IMR-90 (cell line): ENCODE results near the gene CDH9. TPM values are rescaled to one million over a fixed set of nuclear protein-coding genes. Genes with fewer than 3 reads are reported as not detected.

Experiments
- ATAC-seq: fragments of 200-7000 bp; cut with Tn5 transposase; 2 replicates; pipeline ENCODE4 v1.9.1; 2020; ENCODE audit warnings: low read depth, mild to moderate bottlenecking, moderate library complexity
- BruUV-seq: library from RNA; stranded (reverse); fragments of 400-500 nt; replicated peaks from 2 replicates; lab custom pipeline; 2021; lab: Mats Ljungman, UMichigan
- CTCF ChIA-PET: fragments of 300-600 bp; formaldehyde crosslinking; extraction: SDS; loops from one replicate; lab custom pipeline; 2021; ENCODE audit warnings: antibody characterized with exemption; lab: Yijun Ruan, JAX
- POLR2A ChIA-PET: fragments of 300-600 bp; sonication (Branson Sonifier 250); formaldehyde crosslinking; loops from one replicate; lab custom pipeline; 2022; ENCODE audit warnings: antibody characterized with exemption; ENCODE audit not compliant: unreplicated experiment; lab: Charles Lee
- DNase-seq: peaks from one replicate; pipeline ENCODE4 v3.0.0; 2013
- H2AFZ ChIP-seq: replicated peaks from 2 replicates; pipeline ENCODE3; 2013; ENCODE audit warnings: low read length, mild to moderate bottlenecking; ENCODE audit not compliant: poor library complexity
- H2AK5ac ChIP-seq: 2 replicates; pipeline ENCODE4 v1.6.1; 2013; ENCODE audit warnings: low read depth, low read length, inconsistent platforms
- H2AK9ac ChIP-seq: replicated peaks from 2 replicates; pipeline ENCODE3; 2013; ENCODE audit warnings: mild to moderate bottlenecking, low read depth, low read length, moderate library complexity; ENCODE audit not compliant: poor library complexity
- H2BK120ac ChIP-seq: 2 replicates; pipeline ENCODE4 v1.6.1; 2013; ENCODE audit warnings: low read depth, low read length, inconsistent platforms
- H2BK15ac ChIP-seq: 3 replicates; pipeline ENCODE4 v1.6.1; 2013; ENCODE audit warnings: low read depth, low read length, inconsistent platforms
- H2BK20ac ChIP-seq: 2 replicates; pipeline ENCODE4 v1.6.1; 2013; ENCODE audit warnings: low read depth, mild to moderate bottlenecking, inconsistent platforms, low read length, moderate library complexity
- H2BK5ac ChIP-seq: 2 replicates; pipeline ENCODE4 v1.6.1; 2013; ENCODE audit warnings: mild to moderate bottlenecking, low read depth, low read length, inconsistent platforms; ENCODE audit not compliant: poor library complexity, severe bottlenecking
- H3K14ac ChIP-seq: replicated peaks from 2 replicates; pipeline ENCODE4 v1.6.1; 2013; ENCODE audit warnings: low read depth, low read length, inconsistent platforms
- H3K18ac ChIP-seq: 2 replicates; pipeline ENCODE4 v1.6.1; 2013; ENCODE audit warnings: low read depth, low read length, control low read depth
- H3K23ac ChIP-seq: 2 replicates; pipeline ENCODE4 v1.6.1; 2013; ENCODE audit warnings: low read depth, low read length, inconsistent platforms
- H3K27ac ChIP-seq: 2 replicates; pipeline ENCODE4 v1.5.1; 2013; ENCODE audit warnings: mild to moderate bottlenecking, control low read depth, low read length; ENCODE audit not compliant: insufficient read depth
- H3K27me3 ChIP-seq: 2 replicates; pipeline ENCODE4 v1.6.1; 2013; ENCODE audit warnings: low read length; ENCODE audit not compliant: control insufficient read depth, insufficient read depth
- H3K36me3 ChIP-seq: 2 replicates; pipeline ENCODE4 v1.6.1; 2013; ENCODE audit warnings: low read length, mixed read lengths; ENCODE audit not compliant: control insufficient read depth, insufficient read depth
- H3K4ac ChIP-seq: 2 replicates; pipeline ENCODE4 v1.6.1; 2013; ENCODE audit warnings: low read depth, low read length, inconsistent platforms
- H3K4me1 ChIP-seq: 2 replicates; pipeline ENCODE4 v1.6.1; 2013; ENCODE audit warnings: low read length, mixed read lengths; ENCODE audit not compliant: control insufficient read depth, insufficient read depth
- H3K4me2 ChIP-seq: 2 replicates; pipeline ENCODE4 v1.6.1; 2013; ENCODE audit warnings: low read depth, mild to moderate bottlenecking, control low read depth, low read length, moderate library complexity
- H3K4me3 ChIP-seq: 2 replicates; pipeline ENCODE4 v1.5.1; 2013; ENCODE audit warnings: low read depth, mild to moderate bottlenecking, control low read depth, low read length, moderate library complexity; ENCODE audit not compliant: insufficient read depth
- H3K56ac ChIP-seq: 2 replicates; pipeline ENCODE4 v1.6.1; 2013; ENCODE audit warnings: low read length, inconsistent platforms; ENCODE audit not compliant: insufficient read depth; ENCODE audit errors: extremely low read depth
- H3K79me1 ChIP-seq, 2 experiments: 2 replicates each; pipeline ENCODE4 v1.6.1; 2013; ENCODE audit warnings: low read length in 2 of 2, inconsistent platforms in 1 of 2, low read depth in 1 of 2
- H3K9ac ChIP-seq: 2 replicates; pipeline ENCODE4 v1.6.1; 2013; ENCODE audit warnings: low read depth, low read length, control low read depth
- H3K9me1 ChIP-seq: 2 replicates; pipeline ENCODE4 v1.6.1; 2013; ENCODE audit warnings: low read length, inconsistent platforms; ENCODE audit not compliant: insufficient read depth
- H3K9me3 ChIP-seq: 2 replicates; pipeline ENCODE4 v1.6.1; 2013; ENCODE audit warnings: low read length; ENCODE audit not compliant: control insufficient read depth, insufficient read depth
- H4K20me1 ChIP-seq: 2 replicates; pipeline ENCODE4 v1.6.1; 2013; ENCODE audit warnings: low read length, inconsistent platforms; ENCODE audit not compliant: insufficient read depth
- H4K5ac ChIP-seq: 2 replicates; pipeline ENCODE4 v1.6.1; 2013; ENCODE audit warnings: mild to moderate bottlenecking, low read depth, low read length, control low read depth
- H4K8ac ChIP-seq, 2 experiments: 2 replicates each; pipeline ENCODE4 v1.6.1; 2013; ENCODE audit warnings: low read depth in 2 of 2, low read length in 2 of 2, control low read depth in 1 of 2, inconsistent platforms in 1 of 2
- H4K91ac ChIP-seq: 2 replicates; pipeline ENCODE4 v1.6.1; 2013; ENCODE audit warnings: low read depth, low read length, inconsistent platforms; ENCODE audit not compliant: insufficient read depth
- POLR2A ChIP-seq: IDR thresholded peaks from 2 replicates; pipeline ENCODE4 v1.6.1; 2012; ENCODE audit warnings: mild to moderate bottlenecking, low read depth, low read length
- RCOR1 ChIP-seq: IDR thresholded peaks from 2 replicates; pipeline ENCODE4 v1.6.1; 2012; ENCODE audit warnings: mild to moderate bottlenecking, low read length, improper control_type of control experiment; ENCODE audit not compliant: insufficient replicate concordance
- WGBS, 2 experiments: methylation state at CpG; one replicate each; pipeline versions ENCODE4 v1.1.5 to v1.1.7; 2013; ENCODE audit warnings: missing lambda C conversion rate in 2 of 2; ENCODE audit not compliant: insufficient read length in 1 of 2; ENCODE audit errors: extremely low coverage in 2 of 2; 5-methylcytosine and 5-hydroxymethylcytosine counted together
- dilution Hi-C: fragments of 300-500 bp; cut with HindIII; formaldehyde crosslinking; loops from one replicate; pipeline ENCODE4 v1.14.3; 2018; ENCODE audit warnings: low sequenced_read_pairs; ENCODE audit not compliant: unreplicated experiment
- in situ Hi-C: fragments of 300-500 bp; cut with MboI; formaldehyde crosslinking; loops from 3 replicates; pipeline ENCODE4 v1.14.3; 2019; ENCODE audit warnings: low sequenced_read_pairs, inconsistent platforms, mixed read lengths
- intact Hi-C: fragments of 100-400 bp; cut with micrococcal nuclease; formaldehyde crosslinking; loops from 2 replicates; pipeline ENCODE4 v1.10.0; 2022
- polyA plus RNA-seq, 3 experiments: library from polyadenylated mRNA; depleted of rRNA; stranded (reverse); fragments of >200 nt; gene quantifications; 2 replicates each; pipeline ENCODE4 v1.2.3, GENCODE V29; 2012; ENCODE audit warnings: low replicate concordance in 1 of 3
- total RNA-seq: library from RNA; depleted of rRNA; stranded (reverse); fragments of >200 nt; gene quantifications from 2 replicates; pipeline ENCODE4 v1.2.3, GENCODE V29; 2012

The CDH9 gene
- total and polyA plus RNA-seq, 2 of the 4 experiments (the other 2 are of a cell fraction), result not detected

- Histone ChIP-seq H3K23ac (no peak overlapping the region), H3K9me1 (no peaks in the 10 kb centered on the region), H2BK20ac (no peak overlapping the region), H3K27ac (no peak overlapping the region), H2AK9ac (no peak overlapping the region), H3K36me3 (no peaks in the 10 kb centered on the region), H3K9ac (no peak overlapping the region), H3K18ac (no peak overlapping the region), H4K5ac (no peak overlapping the region), H3K56ac (no peak overlapping the region), H2BK120ac (no peak overlapping the region), H3K27me3 (no peaks in the 10 kb centered on the region), H3K9me3 (peaks cover 2% of the 10 kb centered on the region; the same call in 1 of the 2 replicates), H3K4me2 (no peak overlapping the region), H3K4me1 (no peaks in the 10 kb centered on the region), H4K91ac (no peak overlapping the region), H2AK5ac (no peak overlapping the region), H4K8ac (no peak overlapping the region), H2BK15ac (no peak overlapping the region), H2AFZ (no peak overlapping the region), H4K20me1 (no peaks in the 10 kb centered on the region), H3K14ac (no peak overlapping the region), H2BK5ac (no peak overlapping the region), H3K79me1 (no peaks in the 10 kb centered on the region), H3K4ac (no peak overlapping the region), H3K4me3 (no peak overlapping the region)
- WGBS, 2 experiments, result no CpG with 5 or more reads among the region's 2 CpGs
- no TSS peak for BruUV-seq
- in situ Hi-C loops (no loop called here), intact Hi-C loops (loop anchor here (5.0 kb wide), 1 partner anchor 1173 kb away; no protein-coding TSS in a partner anchor), dilution Hi-C loops (no loop called here)
- ATAC-seq, result no peak
- ChIA-PET POLR2A (no interaction called here), CTCF (interaction anchor here (0.6 kb wide), 1 partner anchor 110 kb away, joined by 3 read pairs; no protein-coding TSS in a partner anchor)
- DNase-seq, result no peak
- TF ChIP-seq POLR2A (no peak), RCOR1 (no peak)
Observed at GRCh38 chr5:26884481-26884880, 153.9 kb downstream of the CDH9 start.
